HG02642 (cell line): ENCODE results near the gene ZNF280A.
"Not testable (repeated sequence)": the region's sequence is repeated elsewhere in the genome, so short reads cannot be mapped to it uniquely, and the experiment has no call there.

Experiments
- ATAC-seq: cut with Tn5 transposase; IDR thresholded peaks from one replicate; pipeline ENCODE4 v1.9.1; 2021; ENCODE audit warnings: mild to moderate bottlenecking; ENCODE audit not compliant: unreplicated experiment, poor library complexity

The ZNF280A gene

DNA sequence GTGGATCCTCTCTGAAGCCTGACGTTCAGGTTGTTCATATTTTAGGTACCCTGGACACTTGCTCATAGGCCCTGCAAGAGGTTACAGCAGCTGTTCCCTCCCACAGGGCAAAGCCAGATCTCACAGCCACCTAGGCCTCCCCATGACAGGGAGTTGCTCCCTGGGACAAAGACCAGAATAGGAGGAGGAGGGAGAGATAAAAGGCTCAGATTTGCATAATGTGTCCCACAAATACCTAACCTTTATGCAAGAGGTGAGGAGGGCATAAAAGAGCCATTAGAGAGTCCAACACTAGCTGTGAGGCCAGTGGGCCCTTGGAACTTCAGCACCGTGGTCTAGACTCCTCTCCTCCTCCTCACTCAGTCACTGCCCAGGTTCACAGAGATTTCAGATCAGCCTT lies 45.3 kb downstream of the ZNF280A start:
- ATAC-seq = no peak

DNA sequence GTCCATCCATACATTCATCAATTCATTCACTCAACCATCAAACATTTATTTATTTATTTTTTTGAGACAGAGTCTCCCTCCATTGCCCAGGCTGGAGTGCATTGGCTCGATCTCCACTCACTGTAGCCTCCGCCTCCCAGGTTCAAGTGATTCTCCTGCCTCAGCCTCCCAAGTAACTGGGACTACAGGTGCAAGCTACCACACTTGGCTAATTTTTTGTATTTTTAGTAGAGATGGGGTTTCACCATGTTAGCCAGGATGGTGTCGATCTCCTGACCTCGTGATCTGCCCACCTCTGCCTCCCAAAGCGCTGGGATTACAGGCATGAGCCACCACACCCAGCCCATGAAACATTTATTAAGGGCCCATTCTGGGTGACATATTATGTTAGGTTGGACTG lies 49.0 kb downstream of the ZNF280A start:
- not testable (repeated sequence) for ATAC-seq

DNA sequence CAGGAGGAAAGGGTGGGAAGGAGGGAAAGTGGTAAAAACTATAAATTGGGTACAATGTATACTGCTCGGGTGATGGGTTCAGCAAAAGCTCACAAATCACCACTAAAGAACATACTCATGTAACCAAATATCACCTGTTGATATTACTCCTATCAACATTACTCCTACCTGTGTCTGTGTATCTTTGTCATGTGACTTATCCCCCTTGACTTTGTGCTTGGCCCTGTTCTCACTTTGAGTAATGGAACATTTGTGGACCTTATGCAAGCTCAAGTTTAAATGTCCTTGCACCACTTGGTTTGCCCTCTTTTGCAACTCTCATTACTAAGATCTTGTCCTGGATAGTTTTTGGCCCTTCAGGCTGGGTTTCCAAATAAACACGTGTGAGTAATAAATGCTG lies 50.5 kb downstream of the ZNF280A start:
- ATAC-seq = no peak

DNA sequence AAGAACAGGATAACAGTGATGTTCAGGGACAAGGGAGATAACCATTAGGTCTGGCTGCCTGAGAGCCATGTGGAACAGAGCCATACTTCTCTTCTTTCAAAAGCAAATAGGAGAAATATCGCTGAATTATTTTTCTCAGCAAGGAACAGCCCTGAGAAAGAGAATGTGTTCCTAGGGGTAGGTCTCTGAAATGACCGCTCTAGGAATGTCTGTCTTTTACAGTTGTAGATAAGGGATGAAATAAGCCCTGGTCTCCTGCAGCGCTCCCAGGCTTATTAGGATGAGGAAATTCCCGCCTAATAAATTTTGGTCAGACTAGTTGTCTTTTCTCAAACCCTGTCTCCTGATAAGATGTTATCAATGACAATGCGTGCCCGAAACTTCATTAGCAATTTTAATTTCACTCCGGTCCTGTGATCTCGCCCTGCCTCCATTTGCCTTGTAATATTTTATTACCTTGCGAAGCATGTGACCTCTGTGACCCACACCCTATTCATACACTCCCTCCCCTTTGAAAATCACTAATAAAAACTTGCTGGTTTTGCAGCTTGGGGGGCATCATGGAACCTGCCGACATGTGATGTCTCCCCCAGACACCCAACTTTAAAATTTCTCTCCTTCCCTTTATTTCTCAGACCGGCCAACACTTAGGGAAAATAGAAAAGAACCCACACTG lies 51.1 kb downstream of the ZNF280A start:
- not testable (repeated sequence) for ATAC-seq

DNA sequence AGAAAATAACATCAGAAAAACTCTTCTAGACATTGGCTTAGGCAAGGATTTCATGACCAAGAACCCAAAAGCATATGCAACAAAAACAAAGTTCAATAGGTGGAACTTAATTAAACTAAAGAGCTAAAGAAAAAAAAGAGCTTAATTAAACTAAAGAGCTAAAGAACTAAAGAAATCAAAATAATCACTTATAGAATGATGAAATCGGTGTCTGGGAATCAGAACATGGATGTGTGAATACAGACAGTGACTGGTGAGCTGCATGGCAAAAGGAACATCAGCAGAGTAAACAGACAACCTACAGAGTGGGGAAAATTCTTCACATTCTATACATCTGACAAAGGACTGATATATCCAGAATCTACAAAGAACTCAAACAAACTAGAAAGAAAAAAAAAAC lies 53.0 kb downstream of the ZNF280A start:
- ATAC-seq = no peak

DNA sequence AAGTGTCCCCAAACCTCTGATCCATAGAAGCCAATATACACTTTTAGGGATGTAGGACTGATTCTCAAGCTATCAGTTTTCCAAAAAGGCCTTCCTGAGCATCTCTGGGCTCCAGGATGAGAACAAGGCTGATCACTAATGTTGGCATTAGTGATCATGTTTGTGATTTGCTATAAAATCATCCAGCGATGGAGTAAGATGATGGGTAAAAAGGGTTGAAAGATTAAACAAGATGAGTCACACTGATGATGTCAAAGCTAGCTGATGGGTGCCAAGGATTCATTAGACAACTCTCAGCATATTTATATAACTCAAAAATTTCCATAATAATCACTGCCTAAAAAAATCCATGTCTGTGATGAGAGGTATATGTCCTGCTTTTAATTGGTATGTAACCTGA lies 54.3 kb downstream of the ZNF280A start:
- ATAC-seq = no peak

DNA sequence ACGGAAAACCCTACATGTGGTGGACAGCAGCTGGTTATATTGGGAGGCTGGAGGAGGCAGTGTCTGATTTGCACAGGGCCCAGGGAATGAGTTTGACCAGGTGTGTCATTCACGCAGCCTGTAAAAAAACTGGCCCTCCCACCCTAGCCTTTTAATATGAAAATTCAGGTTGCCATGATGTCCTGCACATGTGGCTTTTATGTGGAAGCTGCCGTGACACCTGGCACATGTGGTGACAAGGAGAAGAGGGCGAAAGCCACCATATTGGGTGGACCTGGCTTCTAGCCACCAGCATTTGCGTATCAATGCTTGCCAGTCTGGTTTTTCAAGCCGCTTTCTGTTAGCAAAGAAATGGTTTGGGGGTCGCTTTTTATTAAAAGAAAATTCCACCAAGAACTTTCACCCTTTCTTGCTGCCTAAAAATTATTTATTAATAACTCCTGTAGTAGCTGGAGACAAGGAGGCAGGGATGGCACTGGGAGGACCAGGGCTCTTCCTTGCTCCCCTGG lies 54.9 kb downstream of the ZNF280A start:
- ATAC-seq = no peak

DNA sequence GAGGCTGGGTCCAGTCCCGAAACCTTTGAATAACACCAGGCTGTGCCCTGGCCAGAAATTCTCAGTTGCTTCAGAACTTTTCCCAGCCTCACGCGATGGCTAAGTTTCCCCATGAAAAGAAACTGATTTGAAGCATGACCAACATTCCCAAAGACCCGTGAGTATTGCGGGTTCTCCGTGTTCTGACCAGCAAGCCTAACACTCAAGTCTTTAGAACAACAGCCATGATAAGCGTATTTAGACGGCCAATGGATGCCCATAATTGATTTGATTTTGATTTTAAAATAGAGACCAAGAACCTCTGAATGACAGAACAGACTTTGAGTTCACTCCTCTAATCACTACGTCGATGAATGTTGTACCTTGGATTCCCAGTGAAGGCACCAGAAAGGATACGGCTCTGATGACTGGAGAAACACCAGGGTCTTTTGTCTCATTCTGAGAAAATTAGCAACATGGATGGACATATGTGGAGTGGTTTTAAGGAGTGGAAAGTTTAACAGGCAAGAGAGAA lies 55.5 kb downstream of the ZNF280A start:
- ATAC-seq = no peak

DNA sequence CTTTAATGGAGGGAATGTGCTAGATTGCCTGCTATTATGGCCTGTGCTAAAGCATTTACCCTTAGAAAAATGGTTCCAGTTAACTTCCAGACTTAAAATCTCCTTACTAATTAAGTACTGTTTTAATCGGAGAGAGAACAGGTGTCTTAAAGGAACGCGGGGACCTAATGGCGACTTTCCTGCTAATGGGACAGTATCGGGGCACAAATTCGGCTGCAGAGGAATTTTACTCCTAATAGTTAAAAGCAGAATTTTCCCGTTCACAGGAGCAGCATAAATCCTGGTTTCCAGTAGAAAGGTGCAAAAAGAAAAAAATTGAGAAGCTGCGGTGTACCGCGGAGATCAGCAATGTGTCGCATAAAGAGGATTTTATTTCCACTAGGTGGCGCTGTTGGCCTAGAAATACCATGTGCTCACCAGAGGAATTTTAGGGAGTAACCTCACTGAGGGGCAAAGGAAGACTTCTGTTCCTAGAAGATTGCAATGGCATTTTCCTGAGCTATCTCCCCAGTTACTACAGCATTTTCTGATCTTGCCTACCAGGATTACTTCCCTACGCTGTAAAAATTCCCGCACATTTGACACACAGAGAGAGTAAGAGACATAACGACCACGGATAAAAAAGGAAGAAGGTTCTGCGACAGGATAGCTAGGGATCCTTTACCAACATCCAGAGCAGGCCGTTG lies 56.1 kb downstream of the ZNF280A start:
- no peak for ATAC-seq
